Esophagus squamous epithelium (tissue), 5 donors: ENCODE results near the gene MTCH1. TPM values are rescaled to one million over a fixed set of nuclear protein-coding genes. Genes with fewer than 3 reads are reported as not detected.

ENCODE experiments used
- DNase-seq: peaks from one replicate; lab custom pipeline; 2025; lab: John Stamatoyannopoulos, UW
- H3K27ac ChIP-seq, 4 donors: fragments of 200-600 bp; sonication (generic); one replicate each; pipeline ENCODE4 v1.5.1; 2016 to 2019; ENCODE audit warnings: mild to moderate bottlenecking in 1 of 4
- H3K27me3 ChIP-seq, 4 donors: fragments of 200-600 bp; sonication (generic); 1 replicate in 3 of 4; 2 replicates in 1 of 4; pipeline versions ENCODE4 v1.5.1 to v1.6.0; 2017 to 2021; ENCODE audit warnings: antibody characterized with exemption in 1 of 4
- H3K36me3 ChIP-seq, 3 donors: fragments of 200-600 bp; sonication (generic); one replicate each; pipeline ENCODE4 v1.5.1; 2016 to 2019
- H3K4me1 ChIP-seq, 3 donors: fragments of 200-600 bp; sonication (generic); one replicate each; pipeline ENCODE4 v1.5.1; 2017 to 2019
- H3K4me3 ChIP-seq, 4 donors: fragments of 200-600 bp; sonication (generic); 1 replicate in 3 of 4; 2 replicates in 1 of 4; pipeline ENCODE4 v1.5.1; 2016 to 2019; ENCODE audit warnings: mild to moderate bottlenecking in 2 of 4, moderate library complexity in 1 of 4
- H3K9me3 ChIP-seq, 3 donors: fragments of 200-600 bp; sonication (generic); one replicate each; pipeline ENCODE4 v1.5.1; 2016 to 2019
- POLR2A ChIP-seq, 4 donors: fragments of 450-650 bp; IDR thresholded peaks; one replicate each; pipeline ENCODE4 v1.6.1; 2017; ENCODE audit warnings: antibody characterized with exemption in 4 of 4, mild to moderate bottlenecking in 4 of 4, moderate library complexity in 3 of 4
- WGBS, 2 donors: methylation state at CpG; one replicate each; pipeline ENCODE4 v1.1.5; 2018; 5-methylcytosine and 5-hydroxymethylcytosine counted together
- intact Hi-C: fragments of 100-400 bp; cut with DNase I; formaldehyde crosslinking; loops from one replicate; pipeline ENCODE4 v1.15.0; 2022
- total RNA-seq, 4 donors: library from RNA; depleted of rRNA; stranded (reverse); fragments of >200 nt; gene quantifications; one replicate each; pipeline ENCODE4 v1.1.0, GENCODE V29; 2016
- TF ChIP-seq, protein P1 (sequence below), 6 experiments: fragments of 450-650 bp in 4 of 6; fragments of 200-600 bp in 2 of 6; sonication (generic) in 2 of 6; IDR thresholded peaks; one replicate each; pipeline ENCODE4 v1.5.1; 2016 to 2019; ENCODE audit warnings: antibody characterized with exemption in 6 of 6, mild to moderate bottlenecking in 4 of 6, moderate library complexity in 4 of 6
- donor health status: DM: yes; HTN: yes; CAD: no.

The MTCH1 gene
- total RNA-seq, 4 donors from 2014 or later: 101 to 153 (median 111) TPM

DNA sequence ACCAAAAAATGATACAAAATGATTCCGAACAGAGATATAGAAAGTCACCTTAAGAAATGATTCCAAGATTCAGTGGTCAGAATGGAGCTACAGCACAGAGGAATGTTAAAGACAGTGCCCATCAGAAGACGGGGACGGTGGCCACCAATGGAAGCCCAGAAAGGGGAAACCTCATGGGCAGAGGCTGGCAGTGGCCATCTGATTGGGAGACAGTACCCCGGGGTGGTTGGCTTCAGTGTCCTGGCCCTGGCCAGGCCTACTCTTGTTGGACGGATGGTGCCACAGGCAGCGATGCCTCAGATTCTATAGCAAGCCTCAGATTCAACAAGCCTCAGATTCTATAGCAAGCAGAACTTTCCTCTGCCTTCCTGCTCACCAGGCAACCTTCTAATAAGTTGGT lies 48.1 kb downstream of the MTCH1 start:
- no peak for DNase-seq
- Histone ChIP-seq H3K9me3 (no peaks in the 10 kb centered on the region), H3K4me3 (no peak overlapping the region), H3K27me3 (peaks cover 0 to 8% (median 0%) of the 10 kb centered on the region in 4 donors), H3K36me3 (no peaks in the 10 kb centered on the region), H3K4me1 (no peaks in the 10 kb centered on the region), H3K27ac (no peak overlapping the region)
- TF ChIP-seq, protein P1, sequence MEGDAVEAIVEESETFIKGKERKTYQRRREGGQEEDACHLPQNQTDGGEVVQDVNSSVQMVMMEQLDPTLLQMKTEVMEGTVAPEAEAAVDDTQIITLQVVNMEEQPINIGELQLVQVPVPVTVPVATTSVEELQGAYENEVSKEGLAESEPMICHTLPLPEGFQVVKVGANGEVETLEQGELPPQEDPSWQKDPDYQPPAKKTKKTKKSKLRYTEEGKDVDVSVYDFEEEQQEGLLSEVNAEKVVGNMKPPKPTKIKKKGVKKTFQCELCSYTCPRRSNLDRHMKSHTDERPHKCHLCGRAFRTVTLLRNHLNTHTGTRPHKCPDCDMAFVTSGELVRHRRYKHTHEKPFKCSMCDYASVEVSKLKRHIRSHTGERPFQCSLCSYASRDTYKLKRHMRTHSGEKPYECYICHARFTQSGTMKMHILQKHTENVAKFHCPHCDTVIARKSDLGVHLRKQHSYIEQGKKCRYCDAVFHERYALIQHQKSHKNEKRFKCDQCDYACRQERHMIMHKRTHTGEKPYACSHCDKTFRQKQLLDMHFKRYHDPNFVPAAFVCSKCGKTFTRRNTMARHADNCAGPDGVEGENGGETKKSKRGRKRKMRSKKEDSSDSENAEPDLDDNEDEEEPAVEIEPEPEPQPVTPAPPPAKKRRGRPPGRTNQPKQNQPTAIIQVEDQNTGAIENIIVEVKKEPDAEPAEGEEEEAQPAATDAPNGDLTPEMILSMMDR (IDR thresholded peaks at IDR 0.05): no peak
- no peak for TF ChIP-seq POLR2A (IDR thresholded peaks at IDR 0.05)
- intact Hi-C loops: no loop called here
- WGBS, 2 donors: 89 to 91% methylated on average over 6 of the region's 6 CpGs

DNA sequence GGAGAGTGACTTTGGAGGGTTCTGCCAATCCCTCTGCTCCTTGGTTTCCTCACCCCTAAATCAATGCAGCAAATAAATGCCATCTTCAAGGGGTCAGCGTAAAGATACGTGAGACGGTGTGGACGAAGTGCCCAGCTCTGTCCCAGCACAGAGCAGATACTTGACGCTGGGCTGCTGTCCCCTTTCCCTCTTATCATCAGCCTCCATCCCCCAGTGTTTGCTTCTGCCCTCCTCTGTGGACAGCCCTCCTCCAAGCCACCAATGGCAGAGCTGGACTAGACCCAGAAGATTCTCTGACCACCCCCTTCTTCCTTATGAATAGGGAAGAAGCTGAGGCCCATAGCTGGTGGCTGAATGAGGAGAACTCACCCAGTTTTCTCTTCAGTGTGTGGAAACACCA lies 49.2 kb downstream of the MTCH1 start:
- H3K4me3 ChIP-seq: no peak overlapping the region
- DNase-seq: no peak
- no peaks in the 10 kb centered on the region for H3K9me3 ChIP-seq
- TF ChIP-seq, protein P1 (IDR thresholded peaks at IDR 0.05): no peak
- TF ChIP-seq POLR2A (IDR thresholded peaks at IDR 0.05): no peak
- H3K27me3 ChIP-seq: peaks cover 0 to 8% (median 0%) of the 10 kb centered on the region in 4 donors
- WGBS, 2 donors: 94 to 96% methylated on average over 3 to 5 of the region's 5 CpGs
- H3K36me3 ChIP-seq: no peaks in the 10 kb centered on the region
- intact Hi-C loops: no loop called here
- no peak overlapping the region for H3K27ac ChIP-seq
- no peaks in the 10 kb centered on the region for H3K4me1 ChIP-seq

- intact Hi-C loops: no loop called here
- DNase-seq: no peak
- 68 to 81% methylated on average over 7 of the region's 7 CpGs for WGBS, 2 donors
Observed at GRCh38 chr6:36934901-36935300, 51.1 kb downstream of the MTCH1 start.

DNA sequence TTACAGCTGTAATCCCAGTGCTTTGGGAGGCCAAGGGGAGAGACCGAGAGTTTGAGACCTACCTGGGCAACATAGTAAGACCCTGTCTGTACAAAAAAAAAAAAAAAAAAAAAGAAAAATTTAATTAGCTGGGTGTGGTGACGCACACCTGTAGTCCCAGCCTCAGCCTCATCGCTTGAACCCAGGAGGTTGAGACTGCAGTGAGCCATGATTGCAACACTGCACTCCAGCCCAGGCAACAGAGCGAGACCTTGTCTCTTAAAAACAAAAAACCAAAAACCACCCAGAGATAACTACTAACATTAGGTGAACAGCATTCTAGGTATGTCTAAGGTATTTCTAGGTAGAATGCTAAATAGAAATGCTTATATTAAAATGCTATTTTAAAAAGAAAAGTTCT lies 52.5 kb downstream of the MTCH1 start:
- H3K4me1 ChIP-seq: peaks cover 0 to 16% (median 0%) of the 10 kb centered on the region in 3 donors
- H3K27ac ChIP-seq: no peak overlapping the region
- H3K9me3 ChIP-seq: no peaks in the 10 kb centered on the region
- no peaks in the 10 kb centered on the region for H3K36me3 ChIP-seq
- no peak for DNase-seq
- WGBS, 2 donors: 81 to 96% methylated on average over 4 of the region's 4 CpGs
- no peak overlapping the region for H3K4me3 ChIP-seq
- TF ChIP-seq POLR2A (IDR thresholded peaks at IDR 0.05): no peak
- TF ChIP-seq, protein P1 (IDR thresholded peaks at IDR 0.05): no peak
- intact Hi-C loops: no loop called here
- H3K27me3 ChIP-seq: no peaks in the 10 kb centered on the region

More at GRCh38 chr6:36934901-36935300, 51.1 kb downstream of the MTCH1 start:
- H3K4me1 ChIP-seq: peaks cover 0 to 4% (median 0%) of the 10 kb centered on the region in 3 donors
- H3K9me3 ChIP-seq: no peaks in the 10 kb centered on the region
- no peaks in the 10 kb centered on the region for H3K36me3 ChIP-seq
- TF ChIP-seq POLR2A (IDR thresholded peaks at IDR 0.05): no peak
- TF ChIP-seq, protein P1 (IDR thresholded peaks at IDR 0.05): no peak
- no peak overlapping the region for H3K27ac ChIP-seq
- no peak overlapping the region for H3K4me3 ChIP-seq
- H3K27me3 ChIP-seq: peaks cover 0 to 6% (median 0%) of the 10 kb centered on the region in 4 donors

GRCh38 chr6:36933102-36933501 lies 52.9 kb downstream of the MTCH1 start:
- TF ChIP-seq, protein P1 (IDR thresholded peaks at IDR 0.05): no peak
- TF ChIP-seq POLR2A (IDR thresholded peaks at IDR 0.05): no peak
- Histone ChIP-seq H3K27me3 (no peaks in the 10 kb centered on the region), H3K27ac (no peak overlapping the region), H3K36me3 (no peaks in the 10 kb centered on the region), H3K9me3 (no peaks in the 10 kb centered on the region), H3K4me3 (no peak overlapping the region), H3K4me1 (peaks cover 0 to 20% (median 0%) of the 10 kb centered on the region in 3 donors)
- intact Hi-C loops: no loop called here
- WGBS, 2 donors: 80 to 88% methylated on average over 2 of the region's 2 CpGs
- DNase-seq: no peak
